ENCODE measurements around the gene TMTC2. TPM values are rescaled to one million over a fixed set of nuclear protein-coding genes. Genes with fewer than 3 reads are reported as not detected.

Gene TMTC2
- total RNA-seq, 1 donor from 2014 or later, result 2.2 TPM

DNA sequence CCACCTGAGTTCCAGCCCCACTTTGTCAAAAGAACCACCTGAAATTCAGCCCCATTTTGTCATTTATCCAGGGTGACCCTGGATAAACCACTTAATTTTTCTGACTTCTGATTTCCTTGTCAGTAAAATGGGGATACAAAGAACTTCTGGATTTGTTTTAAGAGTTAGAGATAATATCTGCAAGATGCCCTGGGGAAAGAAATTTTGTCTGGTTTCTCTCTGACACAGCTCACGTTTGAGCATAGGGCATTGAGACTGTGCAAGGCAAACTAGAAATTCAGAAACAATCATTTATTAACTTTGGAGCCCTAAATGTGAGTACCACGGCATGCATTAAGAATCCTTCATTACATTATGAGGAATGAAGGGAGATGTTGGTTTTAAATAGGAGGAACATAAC is 37.2 kb downstream of the TMTC2 start:
- no peak for ATAC-seq (ENCODE audit: low read depth)
- no peak overlapping the region for H3K4me3 Mint-ChIP-seq

DNA sequence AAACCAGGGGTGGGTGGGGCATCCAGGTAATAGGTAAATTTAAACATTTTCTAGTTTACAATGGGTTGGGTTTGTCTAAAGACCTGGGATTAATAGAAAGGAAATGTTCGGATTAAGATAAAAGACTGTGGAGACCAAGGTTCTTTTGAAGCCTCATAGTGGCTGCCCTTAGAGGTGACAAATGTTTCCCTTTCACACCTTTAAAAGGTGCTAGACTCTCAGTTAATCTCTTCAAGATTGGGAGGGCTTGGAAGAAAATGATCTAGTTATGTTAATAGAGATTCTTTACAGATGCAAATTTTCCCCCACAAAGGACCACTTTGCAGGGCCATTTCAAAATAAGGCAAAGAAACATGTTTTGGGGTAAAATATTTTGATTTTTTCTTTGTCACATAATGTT is 39.0 kb downstream of the TMTC2 start:
- no peaks in the 10 kb centered on the region for H3K27me3 Mint-ChIP-seq
- no peak overlapping the region for H3K27ac Mint-ChIP-seq

More for the DNA sequence above, 37.2 kb downstream of the TMTC2 start:
- Mint-ChIP-seq H3K9me3 (no peaks in the 10 kb centered on the region), H3K36me3 (ENCODE audit: low read depth) (no peaks in the 10 kb centered on the region), H3K27ac (no peak overlapping the region), H3K27me3 (no peaks in the 10 kb centered on the region), H3K4me1 (no peaks in the 10 kb centered on the region)
- POLR2A ChIA-PET, result no interaction called here
- TF ChIP-seq, protein P1, sequence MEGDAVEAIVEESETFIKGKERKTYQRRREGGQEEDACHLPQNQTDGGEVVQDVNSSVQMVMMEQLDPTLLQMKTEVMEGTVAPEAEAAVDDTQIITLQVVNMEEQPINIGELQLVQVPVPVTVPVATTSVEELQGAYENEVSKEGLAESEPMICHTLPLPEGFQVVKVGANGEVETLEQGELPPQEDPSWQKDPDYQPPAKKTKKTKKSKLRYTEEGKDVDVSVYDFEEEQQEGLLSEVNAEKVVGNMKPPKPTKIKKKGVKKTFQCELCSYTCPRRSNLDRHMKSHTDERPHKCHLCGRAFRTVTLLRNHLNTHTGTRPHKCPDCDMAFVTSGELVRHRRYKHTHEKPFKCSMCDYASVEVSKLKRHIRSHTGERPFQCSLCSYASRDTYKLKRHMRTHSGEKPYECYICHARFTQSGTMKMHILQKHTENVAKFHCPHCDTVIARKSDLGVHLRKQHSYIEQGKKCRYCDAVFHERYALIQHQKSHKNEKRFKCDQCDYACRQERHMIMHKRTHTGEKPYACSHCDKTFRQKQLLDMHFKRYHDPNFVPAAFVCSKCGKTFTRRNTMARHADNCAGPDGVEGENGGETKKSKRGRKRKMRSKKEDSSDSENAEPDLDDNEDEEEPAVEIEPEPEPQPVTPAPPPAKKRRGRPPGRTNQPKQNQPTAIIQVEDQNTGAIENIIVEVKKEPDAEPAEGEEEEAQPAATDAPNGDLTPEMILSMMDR (IDR thresholded peaks at IDR 0.05), result no peak
- intact Hi-C loops (cut with micrococcal nuclease), result no loop called here
- no peak for DNase-seq
- CTCF ChIA-PET, result no interaction called here

DNA sequence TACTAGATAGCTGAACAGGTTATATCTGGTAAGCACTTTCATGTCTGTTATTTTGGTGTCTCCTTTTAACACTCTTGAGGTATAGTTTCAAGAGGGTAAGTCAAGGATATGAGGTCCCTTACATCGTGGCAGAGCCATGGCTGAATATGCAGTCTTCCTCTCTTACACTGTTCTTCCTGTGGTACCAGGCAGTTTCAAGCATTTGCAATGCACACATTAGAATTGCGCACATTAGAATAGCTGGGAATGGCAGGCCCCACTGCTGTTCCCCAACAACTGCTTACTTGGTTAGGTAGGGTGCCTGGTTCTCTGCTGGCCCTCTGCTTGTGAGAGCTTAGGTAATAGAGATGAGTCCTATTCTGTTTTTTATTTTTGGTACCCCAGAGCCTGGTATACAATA is 41.2 kb downstream of the TMTC2 start:
- Mint-ChIP-seq H3K4me3 (no peak overlapping the region), H3K9me3 (no peaks in the 10 kb centered on the region), H3K27me3 (no peaks in the 10 kb centered on the region), H3K4me1 (no peaks in the 10 kb centered on the region), H3K36me3 (ENCODE audit: low read depth) (no peaks in the 10 kb centered on the region), H3K27ac (no peak overlapping the region)
- intact Hi-C loops (cut with micrococcal nuclease), result no loop called here
- ATAC-seq (ENCODE audit: low read depth) (no peak), DNase-seq (no peak)
- POLR2A ChIA-PET, result no interaction called here
- CTCF ChIA-PET, result no interaction called here
- TF ChIP-seq, protein P1 (IDR thresholded peaks at IDR 0.05), result no peak

More for the DNA sequence above, 39.0 kb downstream of the TMTC2 start:
- Mint-ChIP-seq H3K4me3 (no peak overlapping the region), H3K4me1 (no peaks in the 10 kb centered on the region), H3K9me3 (no peaks in the 10 kb centered on the region), H3K36me3 (ENCODE audit: low read depth) (no peaks in the 10 kb centered on the region)
- ChIA-PET POLR2A (no interaction called here), CTCF (no interaction called here)
- ATAC-seq (ENCODE audit: low read depth) (no peak), DNase-seq (no peak)
- intact Hi-C loops (cut with micrococcal nuclease), result no loop called here
- TF ChIP-seq, protein P1 (IDR thresholded peaks at IDR 0.05), result no peak

DNA sequence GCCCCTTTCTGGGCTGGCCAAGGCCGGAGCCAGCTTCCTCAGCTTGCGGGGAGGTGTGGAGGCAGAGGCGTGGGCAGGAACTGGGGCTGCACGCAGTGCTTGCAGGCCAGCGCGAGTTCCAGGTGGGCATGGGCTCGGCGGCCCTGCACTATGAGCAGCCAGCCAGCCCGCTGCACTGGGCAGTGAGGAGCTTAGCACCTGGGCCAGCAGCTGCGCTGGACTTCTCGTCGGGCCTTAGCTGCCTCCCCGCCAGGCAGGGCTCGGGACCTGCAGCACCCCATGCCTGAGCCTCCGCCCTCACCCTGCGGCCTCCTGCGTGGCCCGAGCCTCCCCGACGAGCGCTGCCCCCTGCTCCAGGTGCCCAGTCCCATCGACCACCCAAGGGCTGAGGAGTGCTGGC is 42.0 kb downstream of the TMTC2 start:
- CTCF ChIA-PET, result no interaction called here
- TF ChIP-seq, protein P1 (IDR thresholded peaks at IDR 0.05), result no peak
- Mint-ChIP-seq H3K27me3 (no peaks in the 10 kb centered on the region), H3K4me1 (no peaks in the 10 kb centered on the region), H3K36me3 (ENCODE audit: low read depth) (no peaks in the 10 kb centered on the region), H3K27ac (no peak overlapping the region), H3K4me3 (no peak overlapping the region), H3K9me3 (no peaks in the 10 kb centered on the region)
- intact Hi-C loops (cut with micrococcal nuclease), result no loop called here
- DNase-seq, result no peak
- POLR2A ChIA-PET, result no interaction called here
- no peak for ATAC-seq (ENCODE audit: low read depth)

DNA sequence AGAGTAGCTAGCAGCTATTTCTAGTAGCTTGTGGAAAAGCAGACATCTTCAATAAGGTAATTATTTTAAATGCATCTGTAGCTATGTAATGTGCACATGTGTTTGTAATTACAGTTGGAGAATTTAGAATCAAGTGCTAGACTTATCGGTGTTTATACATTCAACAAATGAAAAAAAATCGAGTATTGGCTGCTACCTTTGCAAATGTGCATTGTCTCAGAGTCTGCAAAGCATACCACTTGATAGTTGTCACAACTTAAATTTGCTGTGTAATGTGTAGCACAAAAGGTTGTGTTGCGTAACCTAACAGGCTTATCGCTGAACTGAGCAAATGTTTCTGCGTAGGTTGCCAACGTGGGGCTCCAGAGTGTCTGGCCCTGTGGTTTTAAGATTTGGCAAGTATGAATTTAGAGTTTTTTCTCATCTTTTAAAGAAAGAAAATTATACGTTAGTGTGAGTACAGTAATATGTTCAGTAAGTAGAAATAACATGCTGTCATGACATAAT is 44.3 kb downstream of the TMTC2 start:
- no peak for ATAC-seq (ENCODE audit: low read depth)
- H3K4me1 Mint-ChIP-seq, result no peaks in the 10 kb centered on the region
- intact Hi-C loops (cut with micrococcal nuclease), result no loop called here
- H3K36me3 Mint-ChIP-seq (ENCODE audit: low read depth), result no peaks in the 10 kb centered on the region
- no peak for DNase-seq
- H3K27ac Mint-ChIP-seq, result no peak overlapping the region
- H3K9me3 Mint-ChIP-seq, result no peaks in the 10 kb centered on the region
- ChIA-PET CTCF (no interaction called here), POLR2A (no interaction called here)
- TF ChIP-seq, protein P1 (IDR thresholded peaks at IDR 0.05), result no peak
- H3K27me3 Mint-ChIP-seq, result no peaks in the 10 kb centered on the region
- H3K4me3 Mint-ChIP-seq, result no peak overlapping the region

All from activated B cell treated with CpG ODN at 0.5 μM for 24 hours (primary cell).